Thyroid gland (tissue), 4 donors: ENCODE results near the gene MKKS.

Source experiments
- CTCF ChIP-seq, 6 experiments: fragments of 200-600 bp in 3 of 6; fragments of 450-650 bp in 3 of 6; sonication (generic) in 3 of 6; IDR thresholded peaks; one replicate each; pipeline ENCODE4 v1.5.1; 2016 to 2019; ENCODE audit warnings: antibody characterized with exemption in 6 of 6, mild to moderate bottlenecking in 2 of 6, inconsistent platforms in 1 of 6, moderate library complexity in 1 of 6
- POLR2A ChIP-seq, 2 donors: fragments of 450-650 bp; IDR thresholded peaks; one replicate each; pipeline ENCODE4 v1.6.1; 2017; ENCODE audit warnings: antibody characterized with exemption in 2 of 2, mild to moderate bottlenecking in 2 of 2, moderate library complexity in 1 of 2

- TF ChIP-seq CTCF (IDR thresholded peaks at IDR 0.05), result no peak
- no peak for TF ChIP-seq POLR2A (IDR thresholded peaks at IDR 0.05)
Observed at GRCh38 chr20:10429443-10429981, 4.5 kb downstream of the MKKS start.
